A673 (cell line): Measurements from ENCODE around the gene ZNF580. TPM values are rescaled to one million over a fixed set of nuclear protein-coding genes. Genes with fewer than 3 reads are reported as not detected.

ENCODE experiments used
- BruUV-seq: library from RNA; stranded (reverse); fragments of 400-500 nt; replicated peaks from 2 replicates; lab custom pipeline; 2021; lab: Mats Ljungman, UMichigan
- CTCF ChIA-PET: fragments of 300-600 bp; sonication (Branson Sonifier 250); formaldehyde crosslinking; loops from one replicate; lab custom pipeline; 2022; ENCODE audit warnings: antibody characterized with exemption; lab: Charles Lee
- POLR2A ChIA-PET: fragments of 300-600 bp; sonication (Branson Sonifier 250); formaldehyde crosslinking; loops from one replicate; lab custom pipeline; 2022; ENCODE audit warnings: antibody characterized with exemption; ENCODE audit not compliant: low non-redundant PET; lab: Charles Lee
- DNase-seq: peaks from one replicate; pipeline ENCODE4 v3.0.0-alpha.2; 2015; ENCODE audit warnings: low spot score
- H3K27ac ChIP-seq: fragments of 200-600 bp; sonication (generic); 2 replicates; pipeline ENCODE4 v1.5.1; 2016; ENCODE audit warnings: mixed run types, low read depth, mild to moderate bottlenecking, mixed read lengths, antibody characterized with exemption, low read length; ENCODE audit not compliant: poor library complexity, severe bottlenecking
- H3K27me3 ChIP-seq: fragments of 200-600 bp; sonication (generic); replicated peaks from 2 replicates; pipeline ENCODE4 v1.6.1; 2017; ENCODE audit warnings: mixed run types, low read depth, mild to moderate bottlenecking, mixed read lengths, antibody characterized with exemption, low read length; ENCODE audit not compliant: insufficient read depth, poor library complexity
- H3K36me3 ChIP-seq: fragments of 200-600 bp; sonication (generic); 2 replicates; pipeline ENCODE4 v1.6.1; 2016; ENCODE audit warnings: mixed run types, mild to moderate bottlenecking, mixed read lengths, antibody characterized with exemption, low read length; ENCODE audit not compliant: insufficient read depth, poor library complexity, severe bottlenecking
- H3K4me1 ChIP-seq: fragments of 200-600 bp; sonication (generic); 2 replicates; pipeline ENCODE4 v1.6.1; 2017; ENCODE audit warnings: mixed run types, mild to moderate bottlenecking, mixed read lengths, antibody characterized with exemption, low read length; ENCODE audit not compliant: insufficient read depth, poor library complexity, severe bottlenecking
- H3K4me3 ChIP-seq: fragments of 200-600 bp; sonication (generic); 2 replicates; pipeline ENCODE4 v1.5.1; 2016; ENCODE audit warnings: low read depth, mixed run types, mild to moderate bottlenecking, mixed read lengths, low read length; ENCODE audit not compliant: poor library complexity, severe bottlenecking
- H3K9me3 ChIP-seq: fragments of 200-600 bp; sonication (generic); 2 replicates; pipeline ENCODE4 v1.6.1; 2016; ENCODE audit warnings: mixed run types, low read depth, mild to moderate bottlenecking, mixed read lengths, antibody characterized with exemption, low read length; ENCODE audit not compliant: poor library complexity, severe bottlenecking
- EZH2 ChIP-seq: fragments of 200-600 bp; sonication (generic); IDR thresholded peaks from 2 replicates; pipeline ENCODE4 v1.6.1; 2017; ENCODE audit warnings: borderline replicate concordance, low read depth, mild to moderate bottlenecking, mixed read lengths, antibody characterized with exemption, low read length; ENCODE audit not compliant: poor library complexity, severe bottlenecking
- intact Hi-C: fragments of 100-400 bp; cut with micrococcal nuclease; formaldehyde crosslinking; loops from one replicate; pipeline ENCODE4 v1.10.0; 2022; ENCODE audit not compliant: unreplicated experiment
- total RNA-seq: library from RNA; stranded (reverse); gene quantifications from 2 replicates; pipeline ENCODE4 v1.2.3, GENCODE V29; 2021
- TF ChIP-seq, protein P1 (sequence below): fragments of 300-800, 200-600 bp; sonication (generic); conservative IDR thresholded peaks from 2 replicates; pipeline ENCODE4 v1.5.1; 2017; ENCODE audit warnings: low read depth, mild to moderate bottlenecking, antibody characterized with exemption, low read length, moderate library complexity, mixed read lengths

The ZNF580 gene
- total RNA-seq, 1 experiment from 2014 or later = 49.1 TPM

GRCh38 chr19:55603581-55604292 is 37.1 kb upstream of the ZNF580 start:
- ChIA-PET POLR2A (interaction anchor here (1.1 kb wide), 1 partner anchor 15 kb away, joined by 6 read pairs; no protein-coding TSS in a partner anchor), CTCF (interaction anchor here (1.0 kb wide), 1 partner anchor 100 kb away, joined by 6 read pairs; no protein-coding TSS in a partner anchor)
- no TSS peak for BruUV-seq
- TF ChIP-seq, protein P1, sequence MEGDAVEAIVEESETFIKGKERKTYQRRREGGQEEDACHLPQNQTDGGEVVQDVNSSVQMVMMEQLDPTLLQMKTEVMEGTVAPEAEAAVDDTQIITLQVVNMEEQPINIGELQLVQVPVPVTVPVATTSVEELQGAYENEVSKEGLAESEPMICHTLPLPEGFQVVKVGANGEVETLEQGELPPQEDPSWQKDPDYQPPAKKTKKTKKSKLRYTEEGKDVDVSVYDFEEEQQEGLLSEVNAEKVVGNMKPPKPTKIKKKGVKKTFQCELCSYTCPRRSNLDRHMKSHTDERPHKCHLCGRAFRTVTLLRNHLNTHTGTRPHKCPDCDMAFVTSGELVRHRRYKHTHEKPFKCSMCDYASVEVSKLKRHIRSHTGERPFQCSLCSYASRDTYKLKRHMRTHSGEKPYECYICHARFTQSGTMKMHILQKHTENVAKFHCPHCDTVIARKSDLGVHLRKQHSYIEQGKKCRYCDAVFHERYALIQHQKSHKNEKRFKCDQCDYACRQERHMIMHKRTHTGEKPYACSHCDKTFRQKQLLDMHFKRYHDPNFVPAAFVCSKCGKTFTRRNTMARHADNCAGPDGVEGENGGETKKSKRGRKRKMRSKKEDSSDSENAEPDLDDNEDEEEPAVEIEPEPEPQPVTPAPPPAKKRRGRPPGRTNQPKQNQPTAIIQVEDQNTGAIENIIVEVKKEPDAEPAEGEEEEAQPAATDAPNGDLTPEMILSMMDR = no peak
- no peak for TF ChIP-seq EZH2
- Histone ChIP-seq H3K4me3 (no peak overlapping the region), H3K36me3 (no peaks in the 10 kb centered on the region), H3K27me3 (no peaks in the 10 kb centered on the region), H3K9me3 (no peaks in the 10 kb centered on the region), H3K4me1 (peaks cover 21% of the 10 kb centered on the region), H3K27ac (peak overlapping the region; percentile 93)
- DNase-seq = no peak
- intact Hi-C loops = loop anchor here (5.0 kb wide), 1 partner anchor 196 kb away; the partner anchor contains the start of gene UBE2S

GRCh38 chr19:55605207-55605636 is 35.6 kb upstream of the ZNF580 start:
- BruUV-seq = no TSS peak
- TF ChIP-seq EZH2 = no peak
- TF ChIP-seq, protein P1 = no peak
- H3K27me3 ChIP-seq = no peaks in the 10 kb centered on the region
- ChIA-PET CTCF (interaction anchor here (0.6 to 2.5 kb wide), 6 partner anchors 19 to 159 kb away, joined by 3 to 6 read pairs (median 5); partner anchors contain the start of gene ZNF784), POLR2A (interaction anchor here (0.6 to 1.1 kb wide), 3 partner anchors 14 to 1117 kb away, joined by 3 to 6 read pairs (median 3); no protein-coding TSS in a partner anchor)
- H3K4me1 ChIP-seq = peaks cover 21% of the 10 kb centered on the region
- peaks cover 8% of the 10 kb centered on the region for H3K36me3 ChIP-seq
- peak; percentile 99 for DNase-seq
- H3K27ac ChIP-seq = peak overlapping the region; percentile 93
- no peaks in the 10 kb centered on the region for H3K9me3 ChIP-seq
- peak overlapping the region; percentile 96 for H3K4me3 ChIP-seq
- intact Hi-C loops = loop anchor here (5.0 kb wide), 1 partner anchor 143 kb away; the partner anchor contains the start of genes C19orf85 and ISOC2

- H3K4me1 ChIP-seq = peaks cover 18% of the 10 kb centered on the region
- POLR2A ChIA-PET = interaction anchor here (0.6 kb wide), 1 partner anchor 33 kb away, joined by 3 read pairs; no protein-coding TSS in a partner anchor
- peak; percentile 90 for DNase-seq
- BruUV-seq = no TSS peak
- H3K27ac ChIP-seq = peak within 1 kb of the TSS; percentile 93
- H3K27me3 ChIP-seq = no peaks in the 10 kb centered on the region
- TF ChIP-seq, protein P1 = peak; percentile 86
- no peak for TF ChIP-seq EZH2
- peaks cover 8% of the 10 kb centered on the region for H3K36me3 ChIP-seq
- intact Hi-C loops = loop anchor here (1.0 to 5.0 kb wide), 2 partner anchors 89 to 144 kb away; partner anchors contain the start of genes C19orf85 and ISOC2
- CTCF ChIA-PET = interaction anchor here (0.6 to 2.5 kb wide), 8 partner anchors 18 to 445 kb away, joined by 3 to 20 read pairs (median 5); partner anchors contain the start of genes ZNF579 and ZNF784
- H3K4me3 ChIP-seq = peak within 1 kb of the TSS; percentile 96
- no peaks in the 10 kb centered on the region for H3K9me3 ChIP-seq
These were observed 34.9 kb upstream of the ZNF580 start, which contains the start of gene ZNF865 for GRCh38 chr19:55605637-55606470. Gene ZNF865 (plus strand): TSS chr19:55605647. CDS start chr19:55613619, 7,972 bp downstream.
